ENCODE measurements around the gene KIAA0825.

The KIAA0825 gene

GRCh38 chr5:94571415-94571814 is 47.0 kb downstream of the KIAA0825 start:
- no peak for DNase-seq

DNA sequence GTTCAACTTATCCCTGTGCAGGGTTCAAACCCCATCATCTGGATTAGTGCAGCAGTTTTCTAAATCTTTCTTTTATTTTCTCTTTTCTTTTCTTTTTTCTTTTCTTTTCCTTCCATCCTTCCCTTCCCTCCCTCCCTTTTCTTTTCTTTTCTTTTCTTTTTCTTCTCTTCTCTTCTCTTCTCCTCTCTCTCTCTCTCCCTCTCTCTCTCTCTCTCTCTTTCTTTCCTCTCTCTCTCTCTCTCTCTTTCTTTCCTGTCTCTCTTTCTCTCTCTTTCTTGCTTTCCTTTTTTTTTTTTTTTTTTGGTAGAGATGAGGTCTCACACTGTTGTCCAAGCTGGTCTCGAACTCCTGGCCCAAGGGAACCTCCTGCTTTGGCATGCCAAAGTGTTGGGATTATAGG is 53.6 kb downstream of the KIAA0825 start:
- DNase-seq: no peak

- DNase-seq: no peak
Measured at GRCh38 chr5:94562327-94562971, 56.0 kb downstream of the KIAA0825 start.

DNA sequence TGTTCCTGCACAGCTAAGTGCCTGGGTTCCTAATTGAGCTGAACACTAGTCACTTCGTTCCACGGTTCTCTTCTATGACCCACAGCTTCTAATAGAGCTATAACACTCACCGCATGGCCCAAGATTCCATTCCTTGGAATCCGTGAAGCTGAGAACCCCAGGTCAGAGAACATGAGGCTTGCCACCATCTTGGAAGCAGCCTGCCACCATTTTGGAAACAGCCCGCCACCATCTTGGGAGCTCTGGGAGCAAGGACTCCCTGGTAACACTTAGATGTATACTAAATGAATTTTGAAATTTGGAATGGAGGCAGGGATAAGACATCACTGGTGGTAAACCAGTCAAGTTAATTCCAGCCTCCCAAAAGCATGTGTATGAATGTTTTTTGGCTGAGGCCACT is 60.4 kb downstream of the KIAA0825 start:
- no peak for DNase-seq

DNA sequence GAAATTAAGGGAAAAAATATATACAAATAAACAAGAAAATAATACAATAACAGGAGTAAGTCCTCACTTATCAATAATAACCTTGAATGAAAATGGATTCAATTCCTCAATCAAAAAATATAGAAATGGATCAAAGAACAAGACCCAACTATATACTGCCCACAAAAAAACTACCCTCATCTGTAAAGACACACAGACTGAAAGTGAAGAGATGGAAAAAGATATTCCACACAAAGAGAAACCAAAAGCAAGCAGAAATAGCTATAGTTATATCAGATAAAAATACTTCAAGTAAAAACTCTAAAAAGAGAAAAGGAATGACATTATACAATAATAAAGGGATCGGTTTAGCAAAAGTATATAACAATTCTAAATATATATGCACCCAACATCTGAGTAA is 66.5 kb downstream of the KIAA0825 start:
- DNase-seq: no peak

DNA sequence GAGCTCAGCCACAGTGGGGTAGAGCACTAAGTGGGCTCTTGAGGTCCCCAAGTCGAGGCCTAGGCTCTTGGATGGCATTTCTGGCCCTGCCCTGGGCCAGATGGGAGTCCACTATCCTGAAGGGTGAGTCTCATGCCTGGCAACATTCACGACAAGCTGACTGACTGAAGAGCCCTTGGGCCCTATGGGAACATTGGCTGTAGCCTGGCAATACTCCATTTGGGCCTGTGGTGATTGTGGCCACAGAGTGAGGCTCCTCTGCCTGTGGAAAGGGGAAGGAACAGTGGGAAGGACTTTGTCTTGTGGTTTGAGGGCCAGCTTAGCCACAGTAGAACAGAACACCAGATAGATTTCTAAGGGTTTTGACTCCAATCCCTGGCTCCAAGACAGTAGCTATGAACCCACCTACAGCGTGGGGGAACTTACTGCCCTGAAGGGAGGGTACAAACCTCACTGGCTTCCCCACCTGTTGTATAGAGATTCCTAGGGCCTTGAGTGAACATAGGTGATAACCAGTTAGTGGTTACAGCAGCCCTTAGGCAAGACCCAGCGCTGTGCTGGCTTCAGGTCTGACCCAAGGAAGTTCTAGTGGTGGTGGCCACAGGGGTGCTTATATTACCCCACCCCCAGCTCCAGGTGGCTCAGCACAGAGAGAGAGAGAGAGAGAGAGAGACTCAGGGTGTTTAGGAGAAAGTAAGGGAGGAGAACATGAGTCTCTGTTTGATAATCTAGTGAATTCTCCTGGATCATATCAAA is 72.4 kb downstream of the KIAA0825 start:
- DNase-seq: no peak

GRCh38 chr5:94544875-94545547 is 73.4 kb downstream of the KIAA0825 start:
- DNase-seq: no peak

GRCh38 chr5:94544031-94544650 is 74.3 kb downstream of the KIAA0825 start:
- no peak for DNase-seq

- no peak for DNase-seq
Measured at GRCh38 chr5:94540856-94541494, 77.4 kb downstream of the KIAA0825 start.

GRCh38 chr5:94538260-94538659 is 80.1 kb downstream of the KIAA0825 start:
- DNase-seq: no peak

- no peak for DNase-seq
Measured at GRCh38 chr5:94526706-94527105, 91.7 kb downstream of the KIAA0825 start.

- DNase-seq: peak; percentile 1
Measured at GRCh38 chr5:94524841-94525697, 93.3 kb downstream of the KIAA0825 start.

DNA sequence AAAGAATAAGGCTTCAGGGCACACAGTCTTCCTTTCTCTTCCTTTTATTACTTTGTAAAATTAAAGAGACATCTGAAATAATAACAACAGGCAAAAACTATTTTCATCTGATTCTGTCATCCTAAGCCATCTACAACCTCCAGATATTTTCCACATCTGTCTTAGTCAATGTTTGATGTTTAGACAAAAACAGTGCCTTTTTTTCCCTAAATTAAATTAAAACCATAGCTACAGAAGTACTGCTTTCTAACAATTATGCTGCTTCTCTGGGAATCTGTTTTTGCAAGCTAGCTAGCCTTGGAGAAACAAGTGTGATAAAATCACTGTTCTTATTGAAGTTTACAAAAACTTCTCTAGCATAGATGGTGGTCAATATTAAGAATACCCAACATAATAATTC is 95.4 kb downstream of the KIAA0825 start:
- no peak for DNase-seq

- DNase-seq: no peak
Measured at GRCh38 chr5:94522117-94522516, 96.3 kb downstream of the KIAA0825 start.

- DNase-seq: no peak
Measured at GRCh38 chr5:94517490-94518488, 100.6 kb downstream of the KIAA0825 start.

DNA sequence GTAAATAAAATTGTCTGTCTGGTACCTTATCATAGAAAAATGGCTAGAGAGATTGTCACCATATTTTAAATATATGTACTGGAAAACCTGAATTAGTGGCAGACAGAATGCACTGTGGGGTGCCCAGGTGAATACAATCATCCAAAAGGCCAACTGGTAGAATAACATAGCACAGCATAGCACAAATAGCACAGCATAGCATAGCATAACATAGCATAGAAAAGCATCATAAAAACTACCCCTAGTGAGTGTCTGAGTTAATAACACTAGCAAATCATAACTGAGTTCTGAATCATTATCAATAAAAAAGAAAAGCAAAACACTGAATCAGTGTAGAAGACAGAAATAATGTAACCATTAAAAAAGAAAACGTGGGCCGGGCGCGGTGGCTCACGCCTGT is 102.3 kb downstream of the KIAA0825 start:
- no peak for DNase-seq

DNA sequence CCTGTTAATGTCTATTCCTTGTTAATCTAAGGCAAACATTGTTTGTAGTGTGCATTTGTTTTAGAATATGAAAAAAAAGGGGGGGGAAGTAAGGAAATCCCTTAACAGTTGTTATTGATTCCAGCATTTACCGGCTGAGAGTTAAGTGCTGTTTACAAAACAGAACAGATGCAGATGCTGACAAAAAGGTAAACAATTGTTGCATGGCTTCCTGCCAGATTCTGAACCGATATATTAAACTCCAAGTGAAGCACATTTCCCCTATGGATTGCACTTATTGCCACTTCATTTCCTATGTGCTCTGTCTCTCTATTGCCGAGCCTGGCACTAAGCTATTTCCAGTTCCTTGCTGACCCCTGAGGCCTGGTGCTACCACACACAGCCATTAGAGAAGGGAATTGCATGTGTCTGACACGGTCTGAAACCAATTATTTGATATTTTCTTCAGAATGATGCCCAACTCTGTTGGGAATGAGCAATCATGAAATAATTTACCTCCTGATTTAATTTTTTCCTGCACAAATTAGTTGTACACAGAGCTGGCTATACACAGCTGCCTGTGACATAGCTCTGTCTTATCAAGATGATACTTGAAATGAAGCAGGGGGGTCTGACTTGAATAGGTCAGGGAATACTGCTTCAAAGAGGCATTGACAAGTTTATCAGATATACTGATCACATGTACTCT is 109.8 kb downstream of the KIAA0825 start:
- no peak for DNase-seq

DNA sequence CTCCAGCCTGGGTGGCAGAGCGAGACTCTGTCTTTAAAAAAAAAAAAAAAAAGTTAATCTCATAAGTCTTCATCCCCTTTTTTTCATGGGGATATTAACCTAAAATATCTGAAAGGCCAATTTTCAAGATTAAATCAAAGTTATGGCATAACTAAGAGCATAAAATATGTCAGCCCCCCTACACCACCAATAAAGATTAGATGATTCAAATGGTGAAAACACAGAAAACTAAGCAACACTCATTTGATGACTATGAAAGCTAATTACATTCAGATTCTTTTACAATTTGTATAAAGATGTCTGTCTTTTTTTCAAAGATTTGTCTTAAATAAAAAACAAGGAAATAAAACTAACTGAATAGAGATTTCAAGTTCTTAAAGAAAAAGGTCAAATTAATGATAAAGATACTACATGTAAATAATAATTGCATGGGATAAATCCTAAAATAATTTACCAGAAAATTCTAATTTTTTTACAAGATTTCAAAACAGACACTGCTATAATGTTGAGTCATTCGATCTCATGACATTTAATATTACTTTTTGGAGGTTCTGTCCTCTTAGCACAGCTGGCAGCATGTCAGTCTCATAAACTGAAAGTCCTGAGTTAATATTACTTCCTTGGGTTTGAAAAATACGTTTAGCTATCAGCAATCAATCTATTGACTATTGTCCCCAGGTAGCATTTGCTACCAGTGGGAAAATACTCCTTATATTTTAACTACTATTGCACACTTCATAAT is 112.9 kb downstream of the KIAA0825 start:
- DNase-seq: no peak

DNA sequence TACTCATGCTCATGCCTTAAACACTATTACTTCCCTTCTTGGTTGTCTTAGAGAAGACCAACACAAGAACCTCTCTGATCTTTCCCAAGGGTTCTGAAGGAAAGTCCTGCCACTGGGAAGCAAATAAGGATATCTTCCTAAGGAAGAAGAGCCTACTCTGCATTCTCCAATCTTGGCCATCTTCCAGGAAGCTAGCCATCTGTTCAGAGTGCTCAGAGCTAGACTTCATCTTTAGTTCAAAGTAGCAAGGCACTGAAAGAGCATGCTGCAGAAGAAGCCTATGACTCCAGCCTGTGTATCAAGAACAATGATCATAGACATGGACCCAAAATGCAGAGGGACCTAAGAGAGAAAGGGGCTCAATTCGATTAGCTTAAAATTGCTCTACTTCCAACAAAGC is 114.7 kb downstream of the KIAA0825 start:
- DNase-seq: no peak
